ENCODE results near the gene SYCP1.

SYCP1 gene

GRCh38 chr1:114927401-114927800 is 72.7 kb downstream of the SYCP1 start:
- CTCF ChIA-PET, result interaction anchor here (0.6 kb wide), 1 partner anchor 39 kb away, joined by 3 read pairs; no protein-coding TSS in a partner anchor
- no peaks in the 10 kb centered on the region for H3K4me1 ChIP-seq (ENCODE audit: control insufficient read depth, insufficient read depth, low read length)
- TF ChIP-seq ZBTB11 (tag by site-specific recombination; conservative IDR thresholded peaks at IDR 0.05; ENCODE audit: low read depth) (no peak), ZNF558 (tag by site-specific recombination; IDR thresholded peaks at IDR 0.05) (no peak), ZNF473 (tag by site-specific recombination; IDR thresholded peaks at IDR 0.05) (no peak), ZNF157 (tag by site-specific recombination; IDR thresholded peaks at IDR 0.05) (no peak), ZNF366 (tag by site-specific recombination; conservative IDR thresholded peaks at IDR 0.05) (no peak), ATF2 (tag by site-specific recombination; IDR thresholded peaks at IDR 0.05; ENCODE audit: low read depth) (no peak), ZNF155 (tag by site-specific recombination; IDR thresholded peaks at IDR 0.05) (no peak), KLF8 (tag by site-specific recombination; IDR thresholded peaks at IDR 0.05) (no peak), FEZF1 (tag by site-specific recombination; IDR thresholded peaks at IDR 0.05) (no peak), OSR2 (tag by site-specific recombination; IDR thresholded peaks at IDR 0.05) (no peak), ZNF19 (tag by site-specific recombination; IDR thresholded peaks at IDR 0.05; ENCODE audit: low read depth) (no peak), HIC1 (tag by site-specific recombination; IDR thresholded peaks at IDR 0.05) (no peak), SALL2 (tag by site-specific recombination; IDR thresholded peaks at IDR 0.05; ENCODE audit: borderline replicate concordance) (no peak), ZFP41 (tag by site-specific recombination; IDR thresholded peaks at IDR 0.05; ENCODE audit: borderline replicate concordance) (no peak), MZF1 (tag by site-specific recombination; IDR thresholded peaks at IDR 0.05; ENCODE audit: borderline replicate concordance) (no peak), ZNF394 (tag by site-specific recombination; IDR thresholded peaks at IDR 0.05; ENCODE audit: borderline replicate concordance) (no peak)

GRCh38 chr1:114956570-114956969 is 101.9 kb downstream of the SYCP1 start:
- H3K9me3 ChIP-seq (ENCODE audit: control insufficient read depth, insufficient read depth, low read depth, low read length), result no peaks in the 10 kb centered on the region
- no peak overlapping the region for H3K4me3 ChIP-seq (ENCODE audit: low read depth, low read length)
- H3K27ac ChIP-seq (ENCODE audit: extremely low read depth, low read depth, low read length), result no peak overlapping the region
- TF ChIP-seq CTCF (tag by site-specific recombination; IDR thresholded peaks at IDR 0.05) (peak; percentile 85), ZNF658 (tag by site-specific recombination; IDR thresholded peaks at IDR 0.05) (no peak), ZNF488 (tag by site-specific recombination; IDR thresholded peaks at IDR 0.05) (no peak), ZNF654 (tag by site-specific recombination; IDR thresholded peaks at IDR 0.05; ENCODE audit: low read depth) (peak; percentile 52)
- CTCF ChIA-PET, result interaction anchor here (0.5 to 0.7 kb wide), 3 partner anchors 21 to 1884 kb away, joined by 3 to 5 read pairs (median 3); no protein-coding TSS in a partner anchor
- POLR2A ChIA-PET, result no interaction called here
- H3K36me3 ChIP-seq (ENCODE audit: control insufficient read depth in 2 of 2, insufficient read depth in 1 of 2, low read length in 2 of 2), result no peaks in the 10 kb centered on the region
- no peaks in the 10 kb centered on the region for H3K4me1 ChIP-seq (ENCODE audit: control insufficient read depth, insufficient read depth, low read length)

More at GRCh38 chr1:114927401-114927800, 72.7 kb downstream of the SYCP1 start:
- Histone ChIP-seq H3K27ac (ENCODE audit: extremely low read depth, low read depth, low read length) (no peak overlapping the region), H3K4me3 (ENCODE audit: low read depth, low read length) (no peak overlapping the region), H3K9me3 (ENCODE audit: control insufficient read depth, insufficient read depth, low read depth, low read length) (no peaks in the 10 kb centered on the region), H3K36me3 (ENCODE audit: control insufficient read depth in 2 of 2, insufficient read depth in 1 of 2, low read length in 2 of 2) (no peaks in the 10 kb centered on the region)
- POLR2A ChIA-PET, result no interaction called here
